K562 (cell line): ENCODE data around the gene HOTAIR. TPM values are rescaled to one million over a fixed set of nuclear protein-coding genes. Genes with fewer than 3 reads are reported as not detected.

ENCODE experiments used
- ATF7 ChIP-seq: fragments of 450-650 bp; IDR thresholded peaks from 2 replicates; pipeline ENCODE4 v1.7.1; 2014; ENCODE audit warnings: mild to moderate bottlenecking, moderate library complexity
- CHD4 ChIP-seq: fragments of 200-600 bp; sonication (generic); IDR thresholded peaks from 3 replicates; pipeline ENCODE4 v1.6.1; 2012; ENCODE audit warnings: low read depth, mild to moderate bottlenecking, mixed read lengths, low read length, inconsistent platforms; ENCODE audit not compliant: insufficient read depth, insufficient replicate concordance, poor library complexity, severe bottlenecking
- DEAF1 ChIP-seq: fragments of 450-650 bp; formaldehyde crosslinking; IDR thresholded peaks from 2 replicates; pipeline ENCODE4 v1.4.0; 2020; ENCODE audit warnings: mild to moderate bottlenecking, moderate library complexity
- FIP1L1 ChIP-seq: fragments of 200-400 bp; formaldehyde crosslinking; IDR thresholded peaks from 2 replicates; pipeline ENCODE4 v1.6.1; 2018; ENCODE audit warnings: mild to moderate bottlenecking, low read depth, low read length; ENCODE audit not compliant: poor library complexity, severe bottlenecking
- HOMEZ ChIP-seq: fragments of 250-450 bp; sonication (Bioruptor Pico); IDR thresholded peaks from 2 replicates; pipeline ENCODE4 v1.4.0; 2020; ENCODE audit warnings: mild to moderate bottlenecking, moderate library complexity
- KHSRP ChIP-seq: fragments of 450-650 bp; IDR thresholded peaks from 2 replicates; pipeline ENCODE4 v1.6.1; 2017
- KLF1 ChIP-seq: fragments of 450-650 bp; IDR thresholded peaks from 2 replicates; pipeline ENCODE4 v1.6.1; 2016; ENCODE audit warnings: missing genetic modification characterization, missing compliant biosample characterization
- KLF16 ChIP-seq: IDR thresholded peaks from 2 replicates; pipeline ENCODE4 v1.6.1; 2016; ENCODE audit warnings: antibody characterized with exemption
- MAFK ChIP-seq: IDR thresholded peaks from 2 replicates; pipeline ENCODE4 v1.6.1; 2011; ENCODE audit warnings: low read length, improper control_type of control experiment
- MAX ChIP-seq: sonication (generic); formaldehyde crosslinking; IDR thresholded peaks from 2 replicates; pipeline ENCODE4 v1.9.0; 2022; ENCODE audit warnings: mild to moderate bottlenecking, missing genetic modification reagents
- MEIS2 ChIP-seq: fragments of 450-650 bp; IDR thresholded peaks from 2 replicates; pipeline ENCODE4 v1.6.1; 2014; ENCODE audit warnings: mild to moderate bottlenecking; ENCODE audit not compliant: partially characterized antibody
- NFIX ChIP-seq: fragments of 250-450 bp; sonication (Bioruptor Pico); IDR thresholded peaks from 2 replicates; pipeline ENCODE4 v1.4.0; 2020; ENCODE audit warnings: low read depth, mild to moderate bottlenecking, moderate library complexity
- PRPF4 ChIP-seq: fragments of 200-400 bp; formaldehyde crosslinking; IDR thresholded peaks from one replicate; pipeline ENCODE4 v1.6.1; 2017; ENCODE audit warnings: low read length, low read depth, mild to moderate bottlenecking; ENCODE audit not compliant: insufficient read depth, poor library complexity, severe bottlenecking
- PTBP1 ChIP-seq: fragments of 200-400 bp; formaldehyde crosslinking; IDR thresholded peaks from 2 replicates; pipeline ENCODE4 v1.6.1; 2017; ENCODE audit warnings: low read depth, low read length
- RBM39 ChIP-seq: fragments of 200-400 bp; formaldehyde crosslinking; optimal IDR thresholded peaks from 2 replicates; pipeline ENCODE3; 2018; ENCODE audit warnings: low read depth, low read length
- SRSF3 ChIP-seq: fragments of 200-400 bp; formaldehyde crosslinking; IDR thresholded peaks from 2 replicates; pipeline ENCODE4 v1.6.1; 2016; ENCODE audit warnings: mild to moderate bottlenecking, low read length, moderate library complexity; ENCODE audit not compliant: insufficient read depth
- SUPT5H ChIP-seq: fragments of 450-650 bp; IDR thresholded peaks from 2 replicates; pipeline ENCODE4 v1.6.1; 2016
- TBL1XR1 ChIP-seq, 2 experiments: IDR thresholded peaks; 2 replicates each; pipeline ENCODE4 v1.6.1; 2012; ENCODE audit warnings: improper control_type of control experiment in 2 of 2, low read length in 2 of 2, mild to moderate bottlenecking in 1 of 2
- ZKSCAN8 ChIP-seq: fragments of 200-800 bp; sonication (Bioruptor generic); IDR thresholded peaks from 2 replicates; pipeline ENCODE4 v1.6.1; 2016; ENCODE audit warnings: missing genetic modification characterization, missing compliant biosample characterization
- ZNF121 ChIP-seq: sonication (generic); formaldehyde crosslinking; conservative IDR thresholded peaks from 2 replicates; pipeline ENCODE4 v1.8.0; 2022; ENCODE audit warnings: missing genetic modification reagents
- ZNF165 ChIP-seq: fragments of 250-450 bp; sonication (Bioruptor Pico); IDR thresholded peaks from 2 replicates; pipeline ENCODE4 v1.4.0; 2020; ENCODE audit warnings: borderline replicate concordance
- ZNF449 ChIP-seq: fragments of 250-450 bp; sonication (Bioruptor Pico); IDR thresholded peaks from 2 replicates; pipeline ENCODE4 v1.8.0; 2022; ENCODE audit warnings: moderate library complexity, mild to moderate bottlenecking, inconsistent platforms
- polyA plus RNA-seq, 8 experiments: library from polyadenylated mRNA; depleted of rRNA in 4 of 8; stranded (reverse) in 5 of 8; unstranded in 3 of 8; fragments of >200 nt; fragmentation: Nextera tagmentation in 2 of 8; fragmentation: Illumina TruSeq in 1 of 8; extraction: Ambion mirVana in 2 of 8; extraction: Trizol in 1 of 8; gene quantifications; 2 replicates each; pipeline versions ENCODE4 v1.2.1 to v1.2.3, GENCODE V29; 2011 to 2014; ENCODE audit warnings: inconsistent platforms in 1 of 8, missing spikeins in 1 of 8
- total RNA-seq, 7 experiments: library from RNA; depleted of rRNA in 6 of 7; stranded (reverse); fragments of >200 nt in 6 of 7; fragmentation: Illumina TruSeq in 2 of 7; extraction: Trizol in 2 of 7; gene quantifications; 2 replicates each; pipeline versions ENCODE4 v1.2.1 to v1.2.3, GENCODE V29; 2011 to 2021; ENCODE audit warnings: low replicate concordance in 1 of 7
- TF ChIP-seq, protein P1 (sequence below): sonication (generic); formaldehyde crosslinking; IDR thresholded peaks from 2 replicates; pipeline ENCODE4 v1.5.0; 2020; ENCODE audit warnings: missing genetic modification reagents

Gene HOTAIR
- total and polyA plus RNA-seq, 9 of the 15 experiments (the other 6 are each of a cell fraction or from before 2014, with no cell fraction given): 0.04 TPM; not detected in 8

GRCh38 chr12:53995378-53996239, 20.9 kb upstream of the HOTAIR start (continued):
- TF ChIP-seq PRPF4: no peak
- no peak for TF ChIP-seq CHD4
- 0 out of 2 replicates have a peak, but pooled peaks have one; percentile 23 for TF ChIP-seq KLF1 (tag)
- TF ChIP-seq HOMEZ: no peak
- no peak for TF ChIP-seq NFIX (CRISPR knock-in tag)
- TF ChIP-seq TBL1XR1 (IDR thresholded peaks at IDR 0.05; ENCODE audit: low read length in 2 of 2): no peak
- TF ChIP-seq, protein P1, sequence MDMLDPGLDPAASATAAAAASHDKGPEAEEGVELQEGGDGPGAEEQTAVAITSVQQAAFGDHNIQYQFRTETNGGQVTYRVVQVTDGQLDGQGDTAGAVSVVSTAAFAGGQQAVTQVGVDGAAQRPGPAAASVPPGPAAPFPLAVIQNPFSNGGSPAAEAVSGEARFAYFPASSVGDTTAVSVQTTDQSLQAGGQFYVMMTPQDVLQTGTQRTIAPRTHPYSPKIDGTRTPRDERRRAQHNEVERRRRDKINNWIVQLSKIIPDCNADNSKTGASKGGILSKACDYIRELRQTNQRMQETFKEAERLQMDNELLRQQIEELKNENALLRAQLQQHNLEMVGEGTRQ (CRISPR knock-in tag): no peak
- no peak for TF ChIP-seq SRSF3
- TF ChIP-seq PTBP1: no peak
- peak; percentile 85 for TF ChIP-seq SUPT5H
- TF ChIP-seq MEIS2: no peak
- peak; percentile 41; the same call in 1 of the 2 replicates for TF ChIP-seq MAX (CRISPR knock-in tag)
- TF ChIP-seq ATF7: no peak; the same call in none of the 2 replicates
- no peak for TF ChIP-seq RBM39
- TF ChIP-seq MAFK: no peak
- no peak for TF ChIP-seq FIP1L1
- TF ChIP-seq DEAF1: no peak
- no peak for TF ChIP-seq KHSRP
- no peak for TF ChIP-seq ZKSCAN8 (CRISPR knock-in tag)
- no peak for TF ChIP-seq ZNF449 (CRISPR knock-in tag)
- TF ChIP-seq ZNF121 (CRISPR knock-in tag): no peak
- no peak for TF ChIP-seq ZNF165
- no peak for TF ChIP-seq KLF16
